Measurements from ENCODE around the gene TTLL11.

Gene TTLL11

GRCh38 chr9:121939643-121940042, 153.5 kb downstream of the TTLL11 start:
- no peak for DNase-seq (ENCODE audit: low spot score)

GRCh38 chr9:121938621-121939020, 154.5 kb downstream of the TTLL11 start:
- DNase-seq (ENCODE audit: low spot score), result no peak

- DNase-seq (ENCODE audit: low spot score), result no peak
Observed at GRCh38 chr9:121937240-121937639, 155.9 kb downstream of the TTLL11 start.

GRCh38 chr9:121935739-121936138, 157.4 kb downstream of the TTLL11 start:
- DNase-seq (ENCODE audit: low spot score), result no peak

GRCh38 chr9:121930956-121931355, 162.2 kb downstream of the TTLL11 start:
- no peak for DNase-seq (ENCODE audit: low spot score)

GRCh38 chr9:121929893-121930875, 162.9 kb downstream of the TTLL11 start:
- DNase-seq (ENCODE audit: low spot score), result no peak

GRCh38 chr9:121927636-121928035, 165.5 kb downstream of the TTLL11 start:
- no peak for DNase-seq (ENCODE audit: low spot score)

- DNase-seq (ENCODE audit: low spot score), result no peak
Observed at GRCh38 chr9:121927081-121927480, 166.0 kb downstream of the TTLL11 start.

- no peak for DNase-seq (ENCODE audit: low spot score)
Observed at GRCh38 chr9:121926351-121926801, 166.7 kb downstream of the TTLL11 start.

GRCh38 chr9:121925935-121926334, 167.2 kb downstream of the TTLL11 start:
- no peak for DNase-seq (ENCODE audit: low spot score)

GRCh38 chr9:121924700-121925099, 168.4 kb downstream of the TTLL11 start:
- DNase-seq (ENCODE audit: low spot score), result no peak

- no peak for DNase-seq (ENCODE audit: low spot score)
Observed at GRCh38 chr9:121921444-121921843, 171.7 kb downstream of the TTLL11 start.

GRCh38 chr9:121917375-121918335, 175.5 kb downstream of the TTLL11 start:
- DNase-seq (ENCODE audit: low spot score), result no peak

- no peak for DNase-seq (ENCODE audit: low spot score)
Observed at GRCh38 chr9:121915304-121915625, 177.8 kb downstream of the TTLL11 start.

- no peak for DNase-seq (ENCODE audit: low spot score)
Observed at GRCh38 chr9:121914604-121915303, 178.4 kb downstream of the TTLL11 start.

GRCh38 chr9:121914017-121914595, 179.0 kb downstream of the TTLL11 start:
- DNase-seq (ENCODE audit: low spot score), result no peak

GRCh38 chr9:121912812-121913627, 180.1 kb downstream of the TTLL11 start:
- DNase-seq (ENCODE audit: low spot score), result no peak

GRCh38 chr9:121910491-121911040, 182.5 kb downstream of the TTLL11 start:
- DNase-seq (ENCODE audit: low spot score), result no peak

GRCh38 chr9:121909111-121909510, 184.0 kb downstream of the TTLL11 start:
- no peak for DNase-seq (ENCODE audit: low spot score)
